Lower leg skin (tissue), 3 donors: ENCODE results near the gene ZCCHC24.

Source experiments
- CTCF ChIP-seq, 3 donors: fragments of 450-650 bp; IDR thresholded peaks; one replicate each; pipeline ENCODE4 v1.5.1; 2016; ENCODE audit warnings: antibody characterized with exemption in 3 of 3, mild to moderate bottlenecking in 3 of 3, moderate library complexity in 2 of 3
- POLR2A ChIP-seq, 2 donors: fragments of 450-650 bp; IDR thresholded peaks; one replicate each; pipeline ENCODE4 v1.6.1; 2016 to 2017; ENCODE audit warnings: antibody characterized with exemption in 2 of 2, mild to moderate bottlenecking in 1 of 2, moderate library complexity in 1 of 2

- no peak for TF ChIP-seq CTCF (IDR thresholded peaks at IDR 0.05)
- no peak for TF ChIP-seq POLR2A (IDR thresholded peaks at IDR 0.05)
These were observed 15.7 kb downstream of the ZCCHC24 start for GRCh38 chr10:79429751-79430150.
